Testis (tissue), 2 donors: ENCODE measurements around the gene PTGS2.

Source experiments
- POLR2A ChIP-seq: fragments of 450-650 bp; IDR thresholded peaks from one replicate; pipeline ENCODE4 v1.6.1; 2017; ENCODE audit warnings: antibody characterized with exemption, mild to moderate bottlenecking, moderate library complexity
- TF ChIP-seq, protein P1 (sequence below), 3 experiments: fragments of 450-650 bp in 2 of 3; fragments of 200-600 bp in 1 of 3; sonication (generic) in 1 of 3; IDR thresholded peaks; one replicate each; pipeline ENCODE4 v1.5.1; 2016 to 2019; ENCODE audit warnings: antibody characterized with exemption in 3 of 3, mild to moderate bottlenecking in 2 of 3, moderate library complexity in 1 of 3

DNA sequence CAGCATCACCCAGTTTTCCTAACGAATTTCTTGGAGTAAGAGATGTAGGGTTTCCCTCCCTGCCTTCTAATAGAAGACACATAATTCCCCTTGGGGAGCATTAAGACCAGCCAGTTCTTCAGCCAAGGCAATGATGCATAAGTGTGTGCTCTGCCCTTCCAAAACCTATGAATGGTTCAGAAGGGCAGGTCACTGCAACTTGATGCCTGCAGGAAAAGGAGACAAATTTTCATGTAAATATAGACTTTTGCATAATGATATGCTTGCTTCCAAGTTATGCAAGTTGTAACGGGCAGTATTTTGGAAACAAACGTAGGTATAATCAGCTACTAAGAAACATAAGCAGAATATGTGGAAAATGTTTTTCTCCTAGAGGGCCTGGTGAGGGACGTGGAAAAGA, 31.6 kb downstream of the PTGS2 start:
- TF ChIP-seq POLR2A: no peak
- TF ChIP-seq, protein P1, sequence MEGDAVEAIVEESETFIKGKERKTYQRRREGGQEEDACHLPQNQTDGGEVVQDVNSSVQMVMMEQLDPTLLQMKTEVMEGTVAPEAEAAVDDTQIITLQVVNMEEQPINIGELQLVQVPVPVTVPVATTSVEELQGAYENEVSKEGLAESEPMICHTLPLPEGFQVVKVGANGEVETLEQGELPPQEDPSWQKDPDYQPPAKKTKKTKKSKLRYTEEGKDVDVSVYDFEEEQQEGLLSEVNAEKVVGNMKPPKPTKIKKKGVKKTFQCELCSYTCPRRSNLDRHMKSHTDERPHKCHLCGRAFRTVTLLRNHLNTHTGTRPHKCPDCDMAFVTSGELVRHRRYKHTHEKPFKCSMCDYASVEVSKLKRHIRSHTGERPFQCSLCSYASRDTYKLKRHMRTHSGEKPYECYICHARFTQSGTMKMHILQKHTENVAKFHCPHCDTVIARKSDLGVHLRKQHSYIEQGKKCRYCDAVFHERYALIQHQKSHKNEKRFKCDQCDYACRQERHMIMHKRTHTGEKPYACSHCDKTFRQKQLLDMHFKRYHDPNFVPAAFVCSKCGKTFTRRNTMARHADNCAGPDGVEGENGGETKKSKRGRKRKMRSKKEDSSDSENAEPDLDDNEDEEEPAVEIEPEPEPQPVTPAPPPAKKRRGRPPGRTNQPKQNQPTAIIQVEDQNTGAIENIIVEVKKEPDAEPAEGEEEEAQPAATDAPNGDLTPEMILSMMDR (IDR thresholded peaks at IDR 0.05): no peak
